A673 (cell line): Measurements from ENCODE around the gene STEAP4. TPM values are rescaled to one million over a fixed set of nuclear protein-coding genes. Genes with fewer than 3 reads are reported as not detected.

Experiments
- BruUV-seq: library from RNA; stranded (reverse); fragments of 400-500 nt; replicated peaks from 2 replicates; lab custom pipeline; 2021; lab: Mats Ljungman, UMichigan
- CTCF ChIA-PET: fragments of 300-600 bp; sonication (Branson Sonifier 250); formaldehyde crosslinking; loops from one replicate; lab custom pipeline; 2022; ENCODE audit warnings: antibody characterized with exemption; lab: Charles Lee
- POLR2A ChIA-PET: fragments of 300-600 bp; sonication (Branson Sonifier 250); formaldehyde crosslinking; loops from one replicate; lab custom pipeline; 2022; ENCODE audit warnings: antibody characterized with exemption; ENCODE audit not compliant: low non-redundant PET; lab: Charles Lee
- DNase-seq: peaks from one replicate; pipeline ENCODE4 v3.0.0-alpha.2; 2015; ENCODE audit warnings: low spot score
- H3K27ac ChIP-seq: fragments of 200-600 bp; sonication (generic); 2 replicates; pipeline ENCODE4 v1.5.1; 2016; ENCODE audit warnings: mixed run types, low read depth, mild to moderate bottlenecking, mixed read lengths, antibody characterized with exemption, low read length; ENCODE audit not compliant: poor library complexity, severe bottlenecking
- H3K27me3 ChIP-seq: fragments of 200-600 bp; sonication (generic); replicated peaks from 2 replicates; pipeline ENCODE4 v1.6.1; 2017; ENCODE audit warnings: mixed run types, low read depth, mild to moderate bottlenecking, mixed read lengths, antibody characterized with exemption, low read length; ENCODE audit not compliant: insufficient read depth, poor library complexity
- H3K36me3 ChIP-seq: fragments of 200-600 bp; sonication (generic); 2 replicates; pipeline ENCODE4 v1.6.1; 2016; ENCODE audit warnings: mixed run types, mild to moderate bottlenecking, mixed read lengths, antibody characterized with exemption, low read length; ENCODE audit not compliant: insufficient read depth, poor library complexity, severe bottlenecking
- H3K4me1 ChIP-seq: fragments of 200-600 bp; sonication (generic); 2 replicates; pipeline ENCODE4 v1.6.1; 2017; ENCODE audit warnings: mixed run types, mild to moderate bottlenecking, mixed read lengths, antibody characterized with exemption, low read length; ENCODE audit not compliant: insufficient read depth, poor library complexity, severe bottlenecking
- H3K4me3 ChIP-seq: fragments of 200-600 bp; sonication (generic); 2 replicates; pipeline ENCODE4 v1.5.1; 2016; ENCODE audit warnings: low read depth, mixed run types, mild to moderate bottlenecking, mixed read lengths, low read length; ENCODE audit not compliant: poor library complexity, severe bottlenecking
- H3K9me3 ChIP-seq: fragments of 200-600 bp; sonication (generic); 2 replicates; pipeline ENCODE4 v1.6.1; 2016; ENCODE audit warnings: mixed run types, low read depth, mild to moderate bottlenecking, mixed read lengths, antibody characterized with exemption, low read length; ENCODE audit not compliant: poor library complexity, severe bottlenecking
- EZH2 ChIP-seq: fragments of 200-600 bp; sonication (generic); IDR thresholded peaks from 2 replicates; pipeline ENCODE4 v1.6.1; 2017; ENCODE audit warnings: borderline replicate concordance, low read depth, mild to moderate bottlenecking, mixed read lengths, antibody characterized with exemption, low read length; ENCODE audit not compliant: poor library complexity, severe bottlenecking
- intact Hi-C: fragments of 100-400 bp; cut with micrococcal nuclease; formaldehyde crosslinking; loops from one replicate; pipeline ENCODE4 v1.10.0; 2022; ENCODE audit not compliant: unreplicated experiment
- total RNA-seq: library from RNA; stranded (reverse); gene quantifications from 2 replicates; pipeline ENCODE4 v1.2.3, GENCODE V29; 2021
- TF ChIP-seq, protein P1 (sequence below): fragments of 300-800, 200-600 bp; sonication (generic); conservative IDR thresholded peaks from 2 replicates; pipeline ENCODE4 v1.5.1; 2017; ENCODE audit warnings: low read depth, mild to moderate bottlenecking, antibody characterized with exemption, low read length, moderate library complexity, mixed read lengths

Gene STEAP4
- total RNA-seq, 1 experiment from 2014 or later, result not detected

DNA sequence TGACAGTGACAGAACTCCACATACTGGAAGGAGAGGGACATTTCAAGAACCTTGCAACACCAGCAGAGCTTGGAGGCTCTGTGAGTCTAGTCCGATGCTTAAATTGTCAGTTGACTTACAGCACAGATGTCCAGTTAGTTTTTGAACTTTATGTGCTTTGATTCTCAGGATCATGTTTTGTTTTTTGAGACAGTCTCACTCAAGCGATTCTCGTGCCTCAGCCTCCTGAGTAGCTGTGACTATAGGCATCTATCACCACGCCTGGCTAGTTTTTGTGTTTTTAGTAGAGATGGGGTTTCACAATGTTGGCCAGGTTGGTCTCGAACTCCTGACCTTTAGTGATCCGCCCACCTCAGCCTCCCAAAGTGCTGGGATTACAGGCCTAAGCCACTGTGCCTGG lies 31.8 kb upstream of the STEAP4 start:
- Histone ChIP-seq H3K27me3 (peaks cover 17% of the 10 kb centered on the region), H3K36me3 (no peaks in the 10 kb centered on the region), H3K4me3 (no peak overlapping the region), H3K9me3 (no peaks in the 10 kb centered on the region), H3K27ac (no peak overlapping the region), H3K4me1 (no peaks in the 10 kb centered on the region)
- TF ChIP-seq, protein P1, sequence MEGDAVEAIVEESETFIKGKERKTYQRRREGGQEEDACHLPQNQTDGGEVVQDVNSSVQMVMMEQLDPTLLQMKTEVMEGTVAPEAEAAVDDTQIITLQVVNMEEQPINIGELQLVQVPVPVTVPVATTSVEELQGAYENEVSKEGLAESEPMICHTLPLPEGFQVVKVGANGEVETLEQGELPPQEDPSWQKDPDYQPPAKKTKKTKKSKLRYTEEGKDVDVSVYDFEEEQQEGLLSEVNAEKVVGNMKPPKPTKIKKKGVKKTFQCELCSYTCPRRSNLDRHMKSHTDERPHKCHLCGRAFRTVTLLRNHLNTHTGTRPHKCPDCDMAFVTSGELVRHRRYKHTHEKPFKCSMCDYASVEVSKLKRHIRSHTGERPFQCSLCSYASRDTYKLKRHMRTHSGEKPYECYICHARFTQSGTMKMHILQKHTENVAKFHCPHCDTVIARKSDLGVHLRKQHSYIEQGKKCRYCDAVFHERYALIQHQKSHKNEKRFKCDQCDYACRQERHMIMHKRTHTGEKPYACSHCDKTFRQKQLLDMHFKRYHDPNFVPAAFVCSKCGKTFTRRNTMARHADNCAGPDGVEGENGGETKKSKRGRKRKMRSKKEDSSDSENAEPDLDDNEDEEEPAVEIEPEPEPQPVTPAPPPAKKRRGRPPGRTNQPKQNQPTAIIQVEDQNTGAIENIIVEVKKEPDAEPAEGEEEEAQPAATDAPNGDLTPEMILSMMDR, result no peak
- no peak for TF ChIP-seq EZH2
- ChIA-PET CTCF (no interaction called here), POLR2A (no interaction called here)
- intact Hi-C loops, result no loop called here
- DNase-seq, result no peak
- no TSS peak for BruUV-seq

DNA sequence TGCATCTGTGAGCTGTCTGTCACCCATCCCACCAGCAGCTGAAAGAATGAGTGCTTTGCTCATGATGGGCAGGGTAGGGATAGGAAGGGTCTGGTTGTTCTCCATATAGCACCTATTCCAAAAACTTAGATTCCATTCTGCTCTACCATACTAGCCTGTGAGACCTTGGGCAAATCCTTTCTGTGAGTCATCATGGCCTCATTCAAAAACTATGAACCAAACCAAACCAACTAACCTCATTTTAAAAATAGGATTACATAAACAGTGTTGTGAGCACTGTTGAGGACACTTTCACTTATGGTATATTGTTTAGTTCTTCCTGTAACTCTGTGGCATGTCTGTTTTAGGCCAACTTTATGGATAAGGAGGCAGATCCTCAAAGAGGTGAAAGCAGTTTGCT lies 30.9 kb upstream of the STEAP4 start:
- ChIA-PET CTCF (no interaction called here), POLR2A (no interaction called here)
- no peak for DNase-seq
- BruUV-seq, result no TSS peak
- TF ChIP-seq, protein P1, result no peak
- TF ChIP-seq EZH2, result no peak
- no peak overlapping the region for H3K4me3 ChIP-seq
- H3K36me3 ChIP-seq, result no peaks in the 10 kb centered on the region
- no peaks in the 10 kb centered on the region for H3K9me3 ChIP-seq
- peaks cover 17% of the 10 kb centered on the region for H3K27me3 ChIP-seq
- intact Hi-C loops, result no loop called here
- H3K27ac ChIP-seq, result no peak overlapping the region
- H3K4me1 ChIP-seq, result no peaks in the 10 kb centered on the region

DNA sequence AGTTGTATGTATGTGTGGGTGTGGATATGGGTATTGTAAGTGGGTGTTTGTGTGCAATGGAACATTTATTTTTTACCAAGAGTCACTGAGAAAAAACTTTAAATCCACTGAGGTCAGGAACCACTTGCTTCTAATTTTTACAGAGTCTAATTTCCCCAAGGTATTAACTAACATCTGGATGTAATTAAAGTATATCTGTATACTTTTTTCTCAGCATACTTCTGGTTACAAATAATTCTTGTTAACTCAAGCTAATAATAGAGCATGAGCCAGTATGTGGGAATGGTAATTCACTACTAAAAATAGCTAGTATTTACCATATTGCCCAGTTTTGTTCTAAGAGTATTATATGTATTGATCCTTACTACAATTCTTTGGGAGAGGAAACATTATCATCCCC lies 24.6 kb upstream of the STEAP4 start:
- ChIA-PET POLR2A (no interaction called here), CTCF (no interaction called here)
- no TSS peak for BruUV-seq
- Histone ChIP-seq H3K36me3 (no peaks in the 10 kb centered on the region), H3K27ac (no peak overlapping the region), H3K27me3 (no peaks in the 10 kb centered on the region), H3K9me3 (no peaks in the 10 kb centered on the region), H3K4me1 (no peaks in the 10 kb centered on the region), H3K4me3 (no peak overlapping the region)
- intact Hi-C loops, result no loop called here
- DNase-seq, result no peak
- TF ChIP-seq EZH2, result no peak
